ENCODE results near the gene MEP1A. TPM values are rescaled to one million over a fixed set of nuclear protein-coding genes. Genes with fewer than 3 reads are reported as not detected.

The MEP1A gene
- total RNA-seq, 6 experiments from 2014 or later: 0.07 to 0.18 TPM; not detected in 4

DNA sequence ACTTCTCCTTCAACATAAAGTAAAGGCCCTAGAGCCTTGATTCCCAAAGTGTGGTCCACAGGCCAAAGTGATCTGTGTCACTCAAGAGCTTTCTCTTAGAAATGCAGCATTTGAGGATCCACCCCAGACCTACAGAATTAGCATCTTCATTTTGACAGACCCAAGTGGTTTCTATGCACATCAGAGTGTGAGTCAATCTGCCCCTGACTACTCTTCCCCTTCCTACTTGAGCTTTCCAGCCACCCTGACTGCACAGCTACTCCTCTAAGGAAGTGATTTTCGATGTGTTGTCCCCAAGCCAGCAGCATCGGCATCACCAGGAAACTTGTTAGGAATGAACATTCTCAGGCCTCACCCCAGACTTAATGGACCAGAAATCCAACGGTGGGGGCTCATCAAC is 2.6 kb downstream of the MEP1A start:
- WGBS (ENCODE audit: insufficient coverage, low coverage, low lambda C conversion rate, missing lambda C conversion rate): 66% methylated on average over 3 of the region's 3 CpGs
- Histone ChIP-seq H3K36me3 (no peaks in the 10 kb centered on the region), H3K27me3 (no peaks in the 10 kb centered on the region), H3K4me3 (no peak overlapping the region), H3K4me1 (no peaks in the 10 kb centered on the region), H3K9me3 (no peaks in the 10 kb centered on the region), H3K27ac (no peak overlapping the region)
- no peak for ATAC-seq
- TF ChIP-seq, protein P1, sequence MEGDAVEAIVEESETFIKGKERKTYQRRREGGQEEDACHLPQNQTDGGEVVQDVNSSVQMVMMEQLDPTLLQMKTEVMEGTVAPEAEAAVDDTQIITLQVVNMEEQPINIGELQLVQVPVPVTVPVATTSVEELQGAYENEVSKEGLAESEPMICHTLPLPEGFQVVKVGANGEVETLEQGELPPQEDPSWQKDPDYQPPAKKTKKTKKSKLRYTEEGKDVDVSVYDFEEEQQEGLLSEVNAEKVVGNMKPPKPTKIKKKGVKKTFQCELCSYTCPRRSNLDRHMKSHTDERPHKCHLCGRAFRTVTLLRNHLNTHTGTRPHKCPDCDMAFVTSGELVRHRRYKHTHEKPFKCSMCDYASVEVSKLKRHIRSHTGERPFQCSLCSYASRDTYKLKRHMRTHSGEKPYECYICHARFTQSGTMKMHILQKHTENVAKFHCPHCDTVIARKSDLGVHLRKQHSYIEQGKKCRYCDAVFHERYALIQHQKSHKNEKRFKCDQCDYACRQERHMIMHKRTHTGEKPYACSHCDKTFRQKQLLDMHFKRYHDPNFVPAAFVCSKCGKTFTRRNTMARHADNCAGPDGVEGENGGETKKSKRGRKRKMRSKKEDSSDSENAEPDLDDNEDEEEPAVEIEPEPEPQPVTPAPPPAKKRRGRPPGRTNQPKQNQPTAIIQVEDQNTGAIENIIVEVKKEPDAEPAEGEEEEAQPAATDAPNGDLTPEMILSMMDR (IDR thresholded peaks at IDR 0.05): no peak
- no peak for TF ChIP-seq POLR2A (IDR thresholded peaks at IDR 0.05)
- no peak for DNase-seq
- intact Hi-C loops (cut with DNase I): no loop called here

DNA sequence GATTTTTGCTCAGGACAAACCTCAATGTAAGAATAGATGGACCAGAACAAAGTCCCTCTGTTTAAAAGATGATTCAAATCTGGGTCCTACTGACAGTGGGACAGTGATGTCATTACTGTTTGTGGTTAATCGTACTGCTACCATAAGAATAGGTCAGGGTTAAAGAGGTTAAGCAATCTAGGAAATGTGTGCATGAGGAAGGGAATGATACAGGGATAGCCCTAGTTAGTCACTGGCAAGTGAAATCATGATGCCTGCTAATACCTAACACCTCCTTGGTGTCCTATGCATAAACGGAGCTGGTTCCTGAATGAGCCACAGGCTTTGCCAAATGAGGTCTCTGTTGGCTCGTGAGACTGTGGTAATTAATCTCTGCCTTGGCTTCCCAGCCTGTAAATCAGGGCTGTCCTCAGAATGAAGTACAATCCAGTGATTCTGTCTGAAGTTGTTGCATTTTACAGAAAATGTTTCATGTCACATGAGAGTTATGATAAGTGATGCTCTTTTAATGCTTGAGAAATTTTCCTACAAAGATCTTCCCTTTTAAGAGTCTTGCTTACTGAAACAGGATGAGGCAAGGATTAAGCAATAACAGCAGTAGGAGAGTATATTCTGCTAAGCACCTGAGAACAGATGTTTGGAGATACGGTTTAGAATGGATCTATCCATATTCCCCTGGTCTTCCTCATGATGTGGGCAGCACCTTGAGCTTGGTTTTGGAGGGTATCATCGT is 3.8 kb downstream of the MEP1A start:
- no peak for ATAC-seq
- no peak overlapping the region for H3K4me3 ChIP-seq
- no peaks in the 10 kb centered on the region for H3K4me1 ChIP-seq
- WGBS (ENCODE audit: insufficient coverage, low coverage, low lambda C conversion rate, missing lambda C conversion rate): 27% methylated on average over 5 of the region's 5 CpGs
- intact Hi-C loops (cut with DNase I): no loop called here
- no peak for DNase-seq
- no peak overlapping the region for H3K27ac ChIP-seq
- TF ChIP-seq POLR2A (IDR thresholded peaks at IDR 0.05): no peak
- TF ChIP-seq, protein P1 (IDR thresholded peaks at IDR 0.05): no peak
- no peaks in the 10 kb centered on the region for H3K36me3 ChIP-seq
- no peaks in the 10 kb centered on the region for H3K27me3 ChIP-seq
- H3K9me3 ChIP-seq: no peaks in the 10 kb centered on the region

DNA sequence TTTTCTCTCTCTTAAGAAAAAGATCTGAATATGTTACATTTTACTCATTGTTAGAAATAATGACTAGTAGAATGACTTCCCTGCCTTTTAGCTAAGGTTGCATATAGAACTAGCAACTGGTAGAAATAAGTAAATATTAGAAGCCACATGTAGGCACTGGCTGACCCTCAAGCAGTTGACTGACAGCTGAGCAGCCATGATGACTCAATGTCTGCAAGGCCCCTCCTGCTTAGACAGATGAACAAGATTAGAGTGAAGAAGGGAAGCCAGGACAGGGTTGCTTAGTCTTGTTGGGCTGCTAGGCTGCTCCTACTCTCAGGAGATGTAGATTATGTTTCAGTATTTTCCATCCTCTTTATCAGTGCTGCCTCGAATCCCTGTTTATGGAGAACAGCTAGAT is 6.5 kb downstream of the MEP1A start:
- intact Hi-C loops (cut with DNase I): no loop called here
- WGBS (ENCODE audit: insufficient coverage, low coverage, low lambda C conversion rate, missing lambda C conversion rate): 50% methylated on average over 1 of the region's 1 CpG
- no peaks in the 10 kb centered on the region for H3K4me1 ChIP-seq
- ATAC-seq (no peak), DNase-seq (no peak)
- no peak overlapping the region for H3K27ac ChIP-seq
- TF ChIP-seq POLR2A (IDR thresholded peaks at IDR 0.05): no peak
- TF ChIP-seq, protein P1 (IDR thresholded peaks at IDR 0.05): no peak
- H3K9me3 ChIP-seq: no peaks in the 10 kb centered on the region
- no peaks in the 10 kb centered on the region for H3K27me3 ChIP-seq
- no peak overlapping the region for H3K4me3 ChIP-seq
- H3K36me3 ChIP-seq: no peaks in the 10 kb centered on the region

DNA sequence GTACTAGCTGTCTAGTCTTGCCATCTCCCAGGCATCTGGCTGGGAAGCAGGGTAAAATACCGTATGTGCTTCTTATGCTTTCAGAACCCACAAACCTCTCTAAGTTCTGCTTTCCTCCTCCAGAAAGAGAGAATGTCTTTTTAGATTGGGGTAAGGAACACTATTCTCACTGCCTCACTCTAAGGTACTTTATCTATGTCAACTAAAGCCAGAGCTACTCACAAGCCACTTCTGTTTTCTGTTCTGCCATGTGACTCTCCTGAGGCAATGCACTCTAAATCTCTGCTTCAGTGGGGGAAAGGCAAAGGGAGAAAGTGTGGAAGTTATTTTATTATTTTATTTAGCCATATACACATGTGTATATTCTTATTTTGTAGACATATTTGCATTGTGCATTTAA is 15.6 kb downstream of the MEP1A start:
- Histone ChIP-seq H3K4me3 (no peak overlapping the region), H3K27me3 (no peaks in the 10 kb centered on the region), H3K4me1 (no peaks in the 10 kb centered on the region), H3K9me3 (no peaks in the 10 kb centered on the region), H3K27ac (no peak overlapping the region), H3K36me3 (no peaks in the 10 kb centered on the region)
- ATAC-seq: peak in 1 of 4 donors; percentile 48
- DNase-seq: no peak
- TF ChIP-seq POLR2A (IDR thresholded peaks at IDR 0.05): no peak
- TF ChIP-seq, protein P1 (IDR thresholded peaks at IDR 0.05): no peak
- WGBS (ENCODE audit: insufficient coverage, low coverage, low lambda C conversion rate, missing lambda C conversion rate): 57% methylated on average over 1 of the region's 1 CpG
- intact Hi-C loops (cut with DNase I): no loop called here

Measured in right lobe of liver (tissue), 6 donors.